Measurements from ENCODE around the gene ABCD1. TPM values are rescaled to one million over a fixed set of nuclear protein-coding genes. Genes with fewer than 3 reads are reported as not detected.
A peak's percentile ranks its signal among the peaks of the same experiment; 100 is the strongest.

The ABCD1 gene
- polyA plus RNA-seq, 3 donors: 5.6 to 22.5 (median 5.8) TPM

GRCh38 chrX:153763298-153763932, 38.8 kb downstream of the ABCD1 start:
- no peak overlapping the region for H3K4me2 ChIP-seq (replicated peaks; ENCODE audit: extremely low read depth, low read length, poor library complexity, severe bottlenecking)
- H3K27ac Mint-ChIP-seq: no peak overlapping the region
- H3K27me3 ChIP-seq (ENCODE audit: control insufficient read depth in 2 of 2, insufficient read depth in 2 of 2, low read length in 2 of 2): no peaks in the 10 kb centered on the region
- intact Hi-C loops (cut with micrococcal nuclease): loop anchor here (5.0 to 10.0 kb wide), 3 partner anchors 161 to 191 kb away; partner anchors contain the start of gene ARHGAP4 (in 1 of the 2)
- peaks cover 0 to 20% (median 16%) of the 10 kb centered on the region in 3 donors for H3K27me3 Mint-ChIP-seq (ENCODE audit: low read depth in 3 of 3)
- H3K4me1 ChIP-seq (ENCODE audit: control insufficient read depth in 1 of 2, insufficient read depth in 2 of 2, low read length in 2 of 2): peaks cover 0 to 5% of the 10 kb centered on the region in 2 donors
- no peaks in the 10 kb centered on the region for H4K20me1 ChIP-seq (ENCODE audit: insufficient read depth, low read length)
- no peak overlapping the region for H3K27ac ChIP-seq (ENCODE audit: low read depth in 1 of 2, low read length in 2 of 2)
- no peak overlapping the region for H3K9ac ChIP-seq (ENCODE audit: insufficient read depth, low read length, poor library complexity, severe bottlenecking)
- DNase-seq: no peak
- no peak for TF ChIP-seq CTCF (IDR thresholded peaks at IDR 0.05)
- WGBS (ENCODE audit: insufficient coverage): 96% methylated on average over 14 of the region's 18 CpGs
- no peak overlapping the region for H3K4me3 ChIP-seq (replicated peaks in 1 of 3; ENCODE audit: low read depth in 2 of 3, low read length in 3 of 3)
- no peaks in the 10 kb centered on the region for H3K9me3 ChIP-seq (replicated peaks in 1 of 2; ENCODE audit: control insufficient read depth in 1 of 2, insufficient read depth in 1 of 2, low read length in 2 of 2)
- H3K4me3 Mint-ChIP-seq: no peak overlapping the region
- no peaks in the 10 kb centered on the region for H3K79me2 ChIP-seq (ENCODE audit: insufficient read depth, low read length)
- peaks cover 0 to 3% (median 0%) of the 10 kb centered on the region in 7 donors for H3K9me3 Mint-ChIP-seq
- no peaks in the 10 kb centered on the region for H3K36me3 ChIP-seq (replicated peaks in 1 of 2; ENCODE audit: control insufficient read depth in 1 of 2, insufficient read depth in 2 of 2, low read length in 2 of 2)
- H2AFZ ChIP-seq (ENCODE audit: insufficient read depth, low read depth, low read length, poor library complexity, severe bottlenecking): no peak overlapping the region
- H3K36me3 Mint-ChIP-seq: no peaks in the 10 kb centered on the region
- H3K4me1 Mint-ChIP-seq: peaks cover 18% of the 10 kb centered on the region

GRCh38 chrX:153763989-153764755, 39.5 kb downstream of the ABCD1 start, which contains the start of gene PLXNB3:
PLXNB3 (plus strand) TSS chrX:153764249; CDS start chrX:153765536, 1,287 bp downstream.
- H3K9me3 Mint-ChIP-seq: peaks cover 0 to 3% (median 0%) of the 10 kb centered on the region in 7 donors
- H3K9ac ChIP-seq (ENCODE audit: insufficient read depth, low read length, poor library complexity, severe bottlenecking): no peak within 1 kb of the TSS
- H4K20me1 ChIP-seq (ENCODE audit: insufficient read depth, low read length): no peaks in the 10 kb centered on the region
- peaks cover 1 to 23% (median 16%) of the 10 kb centered on the region in 3 donors for H3K27me3 Mint-ChIP-seq (ENCODE audit: low read depth in 3 of 3)
- no peak within 1 kb of the TSS for H3K4me2 ChIP-seq (replicated peaks; ENCODE audit: extremely low read depth, low read length, poor library complexity, severe bottlenecking)
- H3K9me3 ChIP-seq (replicated peaks in 1 of 2; ENCODE audit: control insufficient read depth in 1 of 2, insufficient read depth in 1 of 2, low read length in 2 of 2): no peaks in the 10 kb centered on the region
- intact Hi-C loops (cut with micrococcal nuclease): loop anchor here (5.0 to 10.0 kb wide), 3 partner anchors 161 to 191 kb away; partner anchors contain the start of gene ARHGAP4 (in 1 of the 2)
- H2AFZ ChIP-seq (ENCODE audit: insufficient read depth, low read depth, low read length, poor library complexity, severe bottlenecking): no peak within 1 kb of the TSS
- 12% methylated on average over 10 of the region's 26 CpGs for WGBS (ENCODE audit: insufficient coverage)
- no peak within 1 kb of the TSS for H3K4me3 Mint-ChIP-seq
- no peak within 1 kb of the TSS for H3K4me3 ChIP-seq (replicated peaks in 1 of 3; ENCODE audit: low read depth in 2 of 3, low read length in 3 of 3)
- no peaks in the 10 kb centered on the region for H3K36me3 ChIP-seq (replicated peaks in 1 of 2; ENCODE audit: control insufficient read depth in 1 of 2, insufficient read depth in 2 of 2, low read length in 2 of 2)
- H3K79me2 ChIP-seq (ENCODE audit: insufficient read depth, low read length): no peaks in the 10 kb centered on the region
- no peak within 1 kb of the TSS for H3K27ac Mint-ChIP-seq
- peaks cover 0 to 5% of the 10 kb centered on the region in 2 donors for H3K4me1 ChIP-seq (ENCODE audit: control insufficient read depth in 1 of 2, insufficient read depth in 2 of 2, low read length in 2 of 2)
- peak; percentile 72 for TF ChIP-seq CTCF (IDR thresholded peaks at IDR 0.05)
- DNase-seq: peak; percentile 52 to 66 (median 59)
- no peaks in the 10 kb centered on the region for H3K36me3 Mint-ChIP-seq
- H3K4me1 Mint-ChIP-seq: peaks cover 14% of the 10 kb centered on the region
- H3K27ac ChIP-seq (ENCODE audit: low read depth in 1 of 2, low read length in 2 of 2): no peak within 1 kb of the TSS
- no peaks in the 10 kb centered on the region for H3K27me3 ChIP-seq (ENCODE audit: control insufficient read depth in 2 of 2, insufficient read depth in 2 of 2, low read length in 2 of 2)

Data from CD14-positive monocyte (primary cell).